Activated naive CD4-positive, alpha-beta T cell (primary cell): Measurements from ENCODE around the gene AP5Z1.
A peak's percentile ranks its signal among the peaks of the same experiment; 100 is the strongest.
"Not testable (repeated sequence)": the region's sequence is repeated elsewhere in the genome, so short reads cannot be mapped to it uniquely, and the experiment has no call there.

ENCODE experiments used
- DNase-seq, 4 experiments: peaks; one replicate each; lab custom pipeline; 2025; lab: John Stamatoyannopoulos, UW

AP5Z1 gene

DNA sequence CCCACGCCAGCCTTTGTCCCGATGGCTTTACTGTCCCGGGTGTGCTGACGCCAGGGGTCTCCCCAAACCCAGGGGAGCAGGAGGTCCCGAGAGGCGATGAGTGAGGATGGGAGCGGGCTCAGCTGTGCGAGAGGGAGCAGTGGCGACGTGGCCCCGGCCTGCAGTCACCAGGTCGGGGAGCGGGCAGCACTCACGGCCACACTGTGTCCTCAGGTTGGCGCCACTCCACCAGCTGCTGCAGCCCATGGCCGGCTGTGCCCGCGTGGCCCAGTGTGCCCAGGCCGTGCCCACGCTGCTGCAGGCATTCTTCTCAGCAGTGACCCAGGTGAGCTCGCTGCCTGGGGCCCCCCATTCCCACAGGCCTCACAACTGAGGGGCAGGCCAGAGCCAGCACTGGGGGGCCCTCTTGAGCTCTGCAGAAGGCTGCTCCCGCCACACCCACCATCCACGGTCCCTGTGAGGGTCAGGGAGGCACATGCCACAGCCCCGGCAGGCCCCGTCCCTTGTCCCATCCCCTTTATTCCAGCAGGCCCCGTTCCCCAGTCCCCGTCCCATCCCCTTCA, 13.3 kb downstream of the AP5Z1 start:
- no peak for DNase-seq

DNA sequence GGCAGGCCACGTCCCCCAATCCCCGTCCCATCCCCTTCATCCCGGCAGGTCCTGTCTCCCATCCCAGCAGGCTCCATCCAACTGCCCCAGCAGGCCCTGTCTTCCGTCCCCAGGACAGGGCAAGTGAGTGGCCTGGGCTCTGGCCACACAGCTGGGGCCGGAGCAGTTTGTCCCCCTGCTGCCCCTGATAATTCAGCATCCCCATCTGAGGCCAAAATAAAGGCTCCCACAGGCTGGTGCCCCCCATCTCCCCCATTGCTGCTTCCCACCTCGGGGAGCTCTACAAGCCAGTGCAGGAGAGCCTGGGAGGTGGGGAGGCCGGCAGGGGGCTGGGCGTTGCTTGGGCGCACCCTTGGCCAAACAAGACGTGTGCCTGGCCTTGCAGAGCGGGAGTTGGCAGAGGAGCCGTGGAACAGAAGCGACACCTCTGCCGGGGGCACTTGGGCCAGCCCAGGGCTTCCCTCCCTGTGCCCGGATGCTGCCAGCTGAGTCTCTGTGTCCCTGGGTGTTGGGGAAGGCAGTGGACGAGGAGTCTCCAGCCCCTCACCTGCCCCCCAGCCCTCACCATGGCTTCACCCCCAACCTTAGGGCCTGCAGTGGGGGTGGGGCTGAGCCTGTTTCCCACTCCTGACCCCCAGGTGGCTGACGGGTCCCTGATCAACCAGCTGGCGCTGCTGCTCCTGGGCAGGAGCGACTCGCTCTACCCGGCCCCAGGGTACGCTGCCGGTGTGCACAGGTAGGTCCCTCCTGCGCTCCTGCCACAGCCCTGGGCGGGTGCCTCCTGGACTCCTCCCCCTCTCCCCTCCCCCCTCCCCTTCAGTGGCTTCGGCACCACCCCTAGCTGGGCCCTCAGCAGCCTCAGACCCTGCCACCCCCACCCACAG, 14.0 kb downstream of the AP5Z1 start:
- DNase-seq: no peak

DNA sequence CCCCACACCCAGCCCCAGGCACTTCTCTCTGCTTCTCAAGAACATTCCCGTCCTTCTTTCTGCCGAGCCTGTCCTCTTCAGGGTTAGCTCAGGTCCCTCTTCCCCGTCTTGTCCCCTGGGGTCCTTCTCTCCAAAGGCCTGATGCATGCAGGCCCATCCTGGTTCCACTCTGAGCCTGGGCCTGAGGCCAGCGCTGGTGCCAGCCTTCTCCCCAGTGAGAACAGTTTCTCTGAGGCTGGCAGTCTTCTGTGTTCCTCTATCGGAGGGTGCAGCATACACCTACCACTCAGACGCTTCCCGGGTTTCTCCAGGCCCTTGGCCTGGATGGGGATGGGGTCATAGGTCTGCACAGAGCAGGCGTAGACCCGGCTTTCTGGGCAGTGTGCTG, 14.6 kb downstream of the AP5Z1 start:
- no peak for DNase-seq

DNA sequence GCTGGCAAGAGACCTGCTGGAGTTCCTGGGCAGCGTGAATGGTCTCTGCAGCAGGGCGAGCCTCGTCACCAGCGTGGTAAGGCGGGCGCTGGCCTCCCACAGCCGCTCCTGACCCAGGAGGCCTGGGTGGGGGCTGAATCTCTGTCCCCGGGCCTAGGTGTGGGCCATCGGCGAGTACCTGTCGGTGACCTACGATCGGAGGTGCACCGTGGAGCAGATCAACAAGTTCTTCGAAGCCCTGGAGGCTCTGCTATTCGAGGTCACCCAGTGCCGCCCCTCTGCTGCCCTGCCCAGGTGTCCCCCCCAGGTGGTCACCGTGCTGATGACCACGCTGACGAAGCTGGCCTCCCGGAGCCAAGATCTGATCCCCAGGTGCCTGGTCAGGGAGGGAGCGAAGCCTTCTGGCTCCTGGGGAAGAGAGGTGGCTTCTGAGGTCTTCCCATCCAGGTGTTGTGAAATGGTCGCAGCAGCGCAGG, 15.1 kb downstream of the AP5Z1 start:
- DNase-seq: no peak

DNA sequence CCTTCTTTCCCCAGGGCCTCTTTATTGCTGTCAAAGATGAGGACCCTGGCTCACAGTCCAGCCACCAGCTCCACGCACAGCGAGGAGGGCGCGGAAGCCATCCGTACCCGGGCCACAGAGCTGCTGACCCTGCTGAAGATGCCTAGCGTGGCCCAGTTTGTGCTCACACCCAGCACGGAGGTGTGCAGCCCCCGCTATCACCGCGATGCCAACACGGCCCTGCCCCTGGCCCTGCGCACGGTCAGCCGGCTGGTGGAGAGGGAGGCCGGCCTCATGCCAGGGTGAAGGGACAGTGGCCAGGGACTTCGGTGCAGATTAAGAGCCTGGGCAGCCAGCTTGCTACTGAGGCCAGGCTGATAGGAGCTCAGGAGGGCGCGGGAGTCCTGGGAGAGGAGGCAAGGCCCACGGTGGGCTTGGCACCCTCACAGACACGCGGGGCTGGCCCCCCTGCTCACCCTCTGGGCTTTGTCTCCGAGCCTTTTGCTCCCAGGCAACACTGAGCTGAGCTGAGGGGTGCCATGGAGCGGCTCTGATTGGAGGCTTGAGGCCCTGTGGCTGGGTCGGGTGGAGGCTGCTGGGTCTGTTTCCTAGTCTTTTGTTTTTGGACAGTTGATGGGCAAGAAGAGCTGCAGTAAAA, 15.8 kb downstream of the AP5Z1 start:
- DNase-seq: no peak

DNA sequence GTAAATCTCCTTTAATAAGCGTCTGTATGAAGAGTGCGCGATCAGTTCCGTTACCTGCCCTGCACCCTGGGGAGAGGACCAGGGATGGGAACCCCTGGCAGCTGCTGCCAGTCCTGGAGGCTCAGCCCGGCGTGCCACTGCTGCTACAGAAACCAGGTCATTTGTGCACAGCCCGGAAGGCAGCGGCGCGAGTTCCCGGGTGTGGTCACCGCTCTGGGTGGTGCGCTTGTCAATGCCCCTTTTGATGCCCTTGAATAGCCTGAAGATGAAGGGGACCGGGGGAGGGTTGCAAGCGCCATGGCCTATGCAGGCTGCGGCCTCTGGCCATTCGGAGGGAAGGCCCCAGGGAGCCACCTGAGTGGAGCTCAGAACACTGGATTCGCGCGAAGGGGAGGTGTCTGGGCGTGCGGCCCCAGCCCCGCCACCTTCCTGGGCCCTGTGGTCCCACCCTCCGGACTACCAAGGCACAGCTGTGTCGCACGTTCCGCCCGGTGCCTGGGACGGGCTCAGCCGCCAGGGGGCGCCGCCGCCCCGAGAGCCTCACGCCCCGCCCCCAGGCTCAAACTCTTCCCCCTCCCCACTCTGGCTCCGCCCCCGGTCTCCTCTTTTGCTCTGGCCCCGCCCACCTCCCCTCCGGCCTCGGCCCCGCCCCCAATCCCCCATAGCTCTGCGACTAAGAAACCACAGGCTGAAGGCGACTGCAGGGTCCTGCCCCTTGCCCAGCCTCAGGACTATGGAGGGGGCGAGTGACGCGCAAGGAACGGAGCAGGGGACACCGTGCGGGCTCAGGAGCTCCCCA, 16.5 kb downstream of the AP5Z1 start:
- peak; percentile 56 to 82 (median 69) for DNase-seq

DNA sequence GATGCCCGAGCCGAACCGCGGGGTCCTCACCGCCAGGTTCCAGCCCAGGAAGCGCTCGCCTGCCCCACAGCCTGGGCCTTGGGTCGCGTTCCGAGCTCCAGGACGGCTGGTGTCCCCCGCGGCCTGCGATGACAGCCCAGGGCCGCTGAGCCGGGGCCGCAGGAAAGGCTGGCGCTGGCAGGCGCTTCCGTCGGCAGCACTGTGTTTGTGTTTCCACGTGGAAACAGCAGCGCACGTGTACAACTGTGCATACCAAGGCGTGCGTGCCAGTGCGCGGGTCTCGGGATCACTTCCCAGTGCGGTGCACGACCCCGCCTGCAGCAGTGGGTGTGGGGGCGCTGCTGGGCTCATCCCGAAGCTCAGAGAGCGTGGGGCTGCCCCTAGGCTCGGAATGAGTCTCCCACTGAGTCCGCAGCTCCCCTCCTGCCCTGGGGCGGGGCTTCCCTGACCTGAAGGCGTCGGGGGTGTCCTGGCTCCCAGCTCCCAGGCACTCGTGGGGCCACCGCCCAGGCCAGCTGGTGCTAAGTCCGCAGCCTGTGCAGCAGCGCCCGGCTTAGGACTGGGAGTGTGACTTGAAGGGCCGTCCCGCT, 17.2 kb downstream of the AP5Z1 start:
- DNase-seq: peak in 1 of 4 experiments; percentile 43

DNA sequence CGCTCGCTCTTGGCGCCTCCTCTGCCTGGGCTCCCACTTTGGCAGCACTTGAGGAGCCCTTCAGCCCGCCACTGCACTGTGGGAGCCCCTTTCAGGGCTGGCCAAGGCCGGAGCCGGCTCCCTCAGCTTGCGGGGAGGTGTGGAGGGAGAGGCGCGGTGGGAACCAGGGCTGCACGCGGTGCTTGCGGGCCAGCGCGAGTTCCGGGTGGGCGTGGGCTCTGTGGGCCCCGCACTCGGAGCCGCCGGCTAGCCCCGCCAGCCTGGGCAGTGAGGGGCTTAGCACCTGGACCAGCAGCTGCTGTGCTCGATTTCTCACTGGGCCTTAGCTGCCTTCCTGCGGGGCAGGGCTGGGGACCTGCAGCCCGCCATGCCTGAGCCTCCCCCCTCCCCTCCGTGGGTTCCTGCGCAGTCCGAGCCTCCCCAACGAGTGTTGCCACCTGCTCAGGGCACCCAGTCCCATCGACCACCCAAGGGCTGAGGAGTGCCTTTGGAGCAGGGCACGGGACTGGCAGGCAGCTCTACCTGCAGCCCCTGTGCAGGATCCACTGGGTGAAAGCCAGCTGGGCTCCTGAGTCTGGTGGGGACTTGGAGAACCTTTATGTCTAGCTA, 18.1 kb downstream of the AP5Z1 start:
- DNase-seq: not testable (repeated sequence)

DNA sequence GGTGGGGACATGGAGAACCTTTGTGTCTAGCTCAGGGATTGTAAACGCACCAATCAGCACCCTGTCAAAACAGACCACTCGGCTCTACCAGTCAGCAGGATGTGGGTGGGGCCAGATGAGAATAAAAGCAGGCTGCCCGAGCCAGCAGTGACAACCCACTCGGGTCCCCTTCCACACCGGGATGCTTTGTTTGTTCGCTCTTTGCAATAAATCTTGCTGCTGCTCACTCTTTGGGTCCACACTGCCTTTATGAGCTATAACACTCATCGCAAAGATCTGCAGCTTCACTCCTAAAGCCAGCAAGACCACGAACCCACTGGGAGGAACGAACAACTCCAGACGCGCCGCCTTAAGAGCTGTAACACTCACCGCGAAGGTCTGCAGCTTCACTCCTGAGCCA, 18.7 kb downstream of the AP5Z1 start:
- DNase-seq: not testable (repeated sequence)

DNA sequence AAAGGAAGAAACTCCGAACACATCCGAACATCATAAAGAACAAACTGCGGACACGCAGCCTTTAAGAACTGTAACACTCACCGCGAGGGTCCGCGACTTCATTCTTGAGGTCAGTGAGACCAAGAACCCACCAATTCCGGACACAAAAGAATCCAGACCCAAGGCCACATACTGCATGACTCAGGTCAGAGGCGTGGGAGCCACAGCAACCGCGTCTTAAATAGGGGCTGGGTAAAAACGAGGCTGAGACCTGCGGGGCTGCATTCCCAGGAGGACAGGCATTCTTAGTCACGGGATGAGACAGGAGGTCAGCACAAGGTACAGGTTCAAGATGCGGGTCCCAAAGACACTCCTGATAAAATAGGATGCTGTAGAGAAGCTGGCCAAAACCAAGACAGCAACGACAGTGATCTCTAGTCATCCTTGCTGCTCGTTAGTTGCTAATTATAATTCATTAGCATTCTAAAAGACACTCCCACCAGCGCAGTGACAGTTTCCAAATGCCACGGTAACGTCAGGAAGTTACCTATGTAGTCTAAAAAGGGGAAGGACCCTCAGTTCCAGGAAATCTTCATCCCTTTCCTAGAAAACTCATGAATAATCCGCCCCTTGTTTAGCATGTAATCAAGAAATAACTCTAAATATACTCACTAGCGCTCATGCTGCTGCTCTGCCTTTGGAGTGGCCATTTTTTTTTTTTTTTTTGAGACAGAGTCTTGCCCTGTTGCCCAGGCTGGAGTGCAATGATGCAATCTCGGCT, 19.3 kb downstream of the AP5Z1 start:
- DNase-seq: no peak

DNA sequence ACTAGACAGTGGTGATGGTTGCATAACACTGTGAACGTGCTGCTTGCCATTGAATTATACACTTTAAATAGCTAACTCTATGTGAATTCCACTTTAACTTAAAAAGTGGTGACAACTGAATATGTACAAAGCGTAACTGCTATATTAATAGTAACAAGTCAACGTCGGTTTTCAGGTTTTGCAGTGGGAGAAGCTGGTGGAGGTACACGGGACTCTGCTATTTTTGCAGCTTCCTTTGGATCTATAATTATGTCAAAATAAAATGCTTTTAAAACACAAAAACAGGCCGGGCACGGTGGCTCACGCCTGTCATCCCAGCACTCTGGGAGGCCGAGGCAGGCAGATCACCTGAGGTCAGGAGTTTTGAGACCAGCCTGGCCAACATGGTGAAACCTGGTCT, 21.0 kb downstream of the AP5Z1 start:
- no peak for DNase-seq

DNA sequence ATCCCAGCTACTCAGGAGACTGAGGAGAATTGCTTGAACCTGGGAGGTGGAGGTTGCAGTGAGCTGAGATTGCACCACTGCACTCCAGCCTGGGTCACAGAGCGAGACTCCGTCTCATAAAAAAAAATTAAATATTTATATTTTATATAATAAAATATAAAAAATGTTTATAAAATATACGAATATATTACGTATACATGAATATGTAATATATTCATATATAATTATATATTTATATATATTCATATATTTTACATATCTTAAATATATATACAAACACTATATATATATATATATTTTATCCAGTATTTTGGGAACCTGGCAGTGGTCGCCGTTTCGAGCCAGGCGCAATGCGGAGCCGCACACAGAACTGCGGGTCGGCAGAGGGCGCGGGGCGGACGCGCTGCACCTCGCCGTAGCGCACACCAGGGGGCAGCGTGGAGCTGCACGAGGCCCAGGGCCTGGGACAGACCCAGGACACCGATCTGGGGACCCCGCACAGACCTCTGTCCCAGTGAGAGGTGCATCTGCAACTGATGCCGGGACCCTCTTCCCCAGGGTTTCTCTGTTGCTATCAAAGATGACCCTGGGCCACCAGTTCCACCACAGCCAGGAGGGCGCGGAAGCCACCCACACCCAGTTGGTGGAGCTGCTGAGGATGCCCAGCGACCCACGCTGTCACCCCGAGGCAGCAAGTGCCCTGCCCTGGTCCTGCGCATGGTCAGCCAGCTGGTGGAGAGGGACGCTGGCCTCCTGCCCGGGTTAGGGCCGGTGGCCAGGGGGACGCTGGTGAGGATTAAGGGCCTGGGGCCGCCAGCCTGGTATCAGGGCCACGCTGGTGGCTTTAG, 22.7 kb downstream of the AP5Z1 start:
- peak in 3 of 4 experiments; percentile 52 to 54 (median 54) for DNase-seq

DNA sequence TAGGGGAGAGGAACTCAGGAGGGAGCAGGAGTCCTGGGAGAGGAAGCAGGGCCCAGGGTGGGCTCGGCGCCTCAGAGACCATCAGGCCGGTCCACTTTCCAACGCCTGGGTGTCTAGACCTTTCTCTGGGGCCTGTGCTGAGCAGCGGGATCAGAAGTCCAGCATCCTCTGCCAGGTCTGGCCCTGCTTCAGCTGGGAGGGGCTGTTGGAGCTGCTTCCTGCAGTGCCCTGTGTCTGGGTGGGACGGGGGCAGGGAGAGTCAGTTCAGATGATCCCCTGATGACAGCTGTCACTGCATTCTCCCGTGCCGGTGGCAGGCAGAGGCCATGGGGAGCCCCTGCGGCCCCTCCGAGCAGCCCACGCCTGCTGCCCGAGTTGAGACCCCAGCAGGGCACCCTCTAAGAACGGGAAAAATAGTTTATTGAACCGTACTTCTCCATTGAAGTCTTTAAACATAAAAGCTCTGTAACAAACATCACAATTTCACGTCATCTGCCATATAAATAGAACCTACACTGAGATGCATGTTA, 23.3 kb downstream of the AP5Z1 start:
- no peak for DNase-seq

DNA sequence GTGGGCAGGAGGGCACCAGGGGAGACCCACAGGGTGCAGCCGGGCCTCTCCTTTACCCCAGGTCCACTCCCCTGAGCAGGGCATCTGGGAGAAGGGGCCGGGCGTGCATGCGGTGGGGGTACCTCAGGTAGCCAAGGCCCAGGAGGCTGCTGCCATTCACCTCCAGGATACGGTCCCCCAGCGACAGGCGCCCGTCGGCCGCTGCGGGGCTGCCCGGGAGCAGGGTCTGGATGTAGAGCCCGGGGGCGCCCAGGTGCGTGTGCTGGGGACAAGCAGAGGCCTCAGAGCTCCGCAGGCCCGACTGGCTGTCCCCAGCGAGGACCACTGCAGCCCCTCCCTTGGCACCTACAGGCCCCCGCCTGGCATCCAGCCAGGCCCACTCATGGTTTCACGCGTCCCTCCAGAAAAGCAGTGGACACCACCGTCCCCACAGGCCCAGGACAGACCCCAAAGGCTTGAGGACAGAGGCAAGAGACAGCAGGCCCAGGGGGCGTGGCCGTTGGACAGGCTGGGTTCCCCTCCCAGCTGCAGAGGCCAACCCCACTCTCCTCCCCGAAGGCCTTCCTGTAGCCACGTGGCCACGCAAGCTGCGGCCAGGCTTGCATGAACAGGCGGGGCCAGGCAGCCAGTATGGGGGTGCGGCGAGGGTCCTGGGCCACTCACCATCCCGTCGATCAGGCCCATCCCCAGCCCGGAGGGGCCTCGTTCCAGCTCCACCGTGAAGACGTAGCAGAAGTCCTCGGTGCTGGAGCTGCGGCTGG, 24.3 kb downstream of the AP5Z1 start:
- DNase-seq: no peak

DNA sequence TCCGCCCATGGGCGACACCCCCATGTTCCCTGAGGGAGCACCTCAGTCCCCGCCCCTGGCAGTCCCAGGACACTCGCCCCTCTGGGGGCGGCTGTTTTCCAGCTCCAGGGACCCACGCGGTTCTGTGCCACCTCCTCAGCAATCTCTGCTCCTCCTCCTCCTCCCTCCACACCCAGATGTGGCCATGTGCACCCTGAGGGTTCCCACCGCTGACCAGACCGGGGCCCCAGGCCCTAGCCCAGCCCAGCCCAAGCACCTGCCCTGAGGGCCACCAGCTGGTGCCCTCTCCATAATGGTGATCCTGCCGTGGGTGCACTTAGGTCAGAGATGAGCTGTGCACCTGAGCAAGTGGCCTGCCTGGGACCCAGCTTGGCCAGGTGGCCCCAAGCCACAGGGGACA, 25.1 kb downstream of the AP5Z1 start:
- no peak for DNase-seq

DNA sequence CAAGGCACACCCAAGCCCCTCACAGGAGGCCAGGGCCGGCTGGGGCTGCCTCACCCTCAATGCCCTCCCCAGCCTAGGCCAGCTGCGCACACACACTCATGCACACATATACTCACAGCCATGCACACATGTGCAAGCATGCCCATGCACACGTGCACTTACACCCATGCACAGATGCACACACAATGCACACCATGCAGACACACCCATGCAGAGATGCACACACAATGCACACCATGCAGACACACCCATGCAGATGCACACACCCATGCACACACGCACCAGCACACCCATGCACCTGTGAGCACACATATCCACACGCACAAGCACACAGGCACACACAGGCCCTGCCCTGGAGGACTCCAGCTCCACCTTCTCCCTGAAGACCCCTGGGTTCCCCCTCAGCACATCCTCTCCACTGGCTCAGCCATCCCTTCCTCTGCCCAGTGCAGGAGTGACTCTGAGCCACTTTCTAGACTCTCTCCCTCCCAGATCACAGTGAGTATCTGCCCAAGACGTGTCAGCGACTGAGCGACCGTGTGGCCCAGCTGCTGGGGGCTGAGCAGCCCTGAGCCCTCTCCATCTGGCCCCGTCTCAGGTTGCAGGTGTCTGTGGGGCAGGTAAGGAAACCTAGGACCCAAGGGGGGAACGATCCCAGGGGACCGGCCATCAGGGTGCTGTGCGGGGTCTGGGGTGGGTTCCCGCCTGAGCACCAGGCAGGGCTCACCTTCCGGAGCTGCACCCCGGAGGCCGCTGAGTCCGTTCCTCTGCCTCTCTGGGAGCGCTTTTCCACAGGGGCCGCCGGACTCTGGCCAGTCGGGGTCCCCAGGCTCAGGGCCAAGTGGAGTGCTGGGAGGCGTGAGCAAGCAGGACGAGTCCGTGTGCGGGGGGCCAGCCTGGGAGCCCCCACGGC, 25.8 kb downstream of the AP5Z1 start:
- DNase-seq: no peak

DNA sequence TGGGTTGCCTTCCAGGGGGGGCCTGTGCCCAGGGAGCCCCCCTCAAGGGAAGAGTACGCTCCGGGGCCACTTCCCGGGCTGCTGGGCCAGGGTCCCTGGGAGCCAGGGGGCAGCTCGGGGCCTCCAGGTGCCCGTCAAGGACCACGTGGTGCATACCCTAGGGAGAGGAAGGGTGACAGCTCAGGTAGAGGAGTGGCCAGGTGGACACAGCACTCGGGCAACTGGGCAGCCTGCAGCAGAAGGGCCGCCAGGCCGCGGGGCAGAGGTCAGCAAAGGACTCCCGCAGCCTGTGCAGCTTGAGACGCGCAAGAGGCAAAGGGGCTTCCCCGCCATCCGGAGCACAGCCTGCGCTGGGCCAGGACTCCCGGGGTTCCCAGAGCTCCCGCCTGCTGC, 26.4 kb downstream of the AP5Z1 start:
- no peak for DNase-seq

DNA sequence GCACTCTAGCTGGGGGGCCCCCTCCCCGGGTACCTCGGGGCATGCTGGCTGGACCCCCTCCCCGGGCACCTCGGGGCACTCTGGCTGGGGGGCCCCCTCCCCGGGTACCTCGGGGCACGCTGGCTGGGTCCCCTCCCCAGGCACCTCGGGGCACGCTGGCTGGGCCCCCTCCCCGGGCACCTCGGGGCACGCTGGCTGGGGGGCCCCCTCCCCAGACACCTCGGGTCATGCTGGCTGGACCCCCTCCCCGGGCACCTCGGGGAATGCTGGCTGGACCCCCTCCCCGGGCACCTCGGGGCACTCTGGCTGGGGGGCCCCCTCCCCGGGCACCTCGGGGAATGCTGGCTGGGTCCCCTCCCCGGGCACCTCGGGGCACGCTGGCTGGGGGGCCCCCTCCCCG, 27.2 kb downstream of the AP5Z1 start:
- DNase-seq: not testable (repeated sequence)
